Measurements from ENCODE around the gene FBXW4. TPM values are rescaled to one million over a fixed set of nuclear protein-coding genes. Genes with fewer than 3 reads are reported as not detected.

The FBXW4 gene
- total RNA-seq, 1 donor from 2014 or later: 33.4 TPM

DNA sequence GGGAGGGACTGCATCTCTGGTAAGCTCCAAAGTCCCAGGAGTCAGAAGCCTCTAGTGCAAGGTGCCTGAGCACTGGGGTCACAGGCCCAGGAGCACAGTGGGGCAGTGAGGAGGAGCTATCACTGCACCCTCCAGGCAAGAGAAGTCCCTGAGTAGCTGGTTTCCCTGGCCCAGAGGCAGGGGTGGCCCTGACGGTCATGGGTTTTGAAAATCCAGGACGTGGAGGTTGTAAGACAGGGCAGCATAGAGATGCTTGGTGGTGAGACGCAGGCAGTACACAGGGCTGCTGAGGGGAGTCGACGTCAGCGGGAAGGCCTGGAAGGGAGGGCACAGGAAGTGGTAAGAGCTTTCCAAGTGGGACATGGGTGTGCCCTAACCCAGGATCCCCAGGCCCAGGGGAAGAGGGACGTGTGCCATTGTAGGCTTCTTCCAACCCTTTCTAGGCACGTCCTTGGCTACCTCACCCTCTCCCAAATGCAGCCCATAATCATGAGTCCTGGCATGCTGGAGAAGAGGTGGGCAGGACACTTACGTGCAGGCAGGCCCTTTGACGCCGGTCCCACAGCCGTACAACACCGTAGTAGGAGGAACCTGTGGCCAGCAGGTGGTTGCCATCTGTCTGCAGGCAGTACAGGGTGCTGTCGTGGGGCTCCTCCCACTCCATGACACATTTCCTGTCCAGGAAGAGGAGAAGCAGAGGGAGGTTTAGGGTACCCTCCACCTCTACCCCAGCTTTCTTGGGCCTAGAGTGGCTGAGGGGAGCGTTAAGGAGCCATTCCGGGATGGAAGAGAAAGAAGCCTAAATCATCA is 83.7 kb downstream of the FBXW4 start:
- Mint-ChIP-seq H3K27me3 (ENCODE audit: low read depth) (peaks cover 3% of the 10 kb centered on the region), H3K4me3 (peak overlapping the region; percentile 12), H3K36me3 (ENCODE audit: low read depth) (no peaks in the 10 kb centered on the region), H3K9me3 (no peaks in the 10 kb centered on the region), H3K4me1 (peaks cover 20% of the 10 kb centered on the region), H3K27ac (ENCODE audit: unreplicated experiment) (no peak overlapping the region)
- DNase-seq (ENCODE audit: low read depth, low spot score): no peak
- TF ChIP-seq CTCF (conservative IDR thresholded peaks at IDR 0.05): no peak

DNA sequence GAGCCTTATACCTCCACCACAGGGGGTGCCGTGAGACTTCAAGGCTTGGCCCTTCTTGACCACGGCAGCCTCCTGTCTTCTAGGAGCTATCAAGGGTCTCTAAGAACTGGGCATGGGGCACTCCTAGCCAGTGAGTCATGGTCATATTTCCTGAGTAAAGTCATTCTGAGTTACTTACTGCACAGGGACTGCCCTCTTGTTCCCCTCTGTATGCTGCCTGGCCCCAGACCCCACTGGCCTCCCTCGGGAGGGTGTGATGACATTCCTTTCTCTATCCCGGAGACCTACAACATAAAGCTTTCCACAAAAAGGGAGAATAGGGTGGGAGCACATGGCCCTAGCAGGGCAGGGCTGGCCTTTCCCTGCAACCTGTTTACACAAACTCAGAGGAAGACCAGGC is 85.5 kb downstream of the FBXW4 start:
- TF ChIP-seq CTCF (conservative IDR thresholded peaks at IDR 0.05): no peak
- Mint-ChIP-seq H3K27me3 (ENCODE audit: low read depth) (no peaks in the 10 kb centered on the region), H3K9me3 (no peaks in the 10 kb centered on the region), H3K36me3 (ENCODE audit: low read depth) (no peaks in the 10 kb centered on the region), H3K4me3 (no peak overlapping the region), H3K27ac (ENCODE audit: unreplicated experiment) (no peak overlapping the region), H3K4me1 (peaks cover 10% of the 10 kb centered on the region)
- no peak for DNase-seq (ENCODE audit: low read depth, low spot score)

DNA sequence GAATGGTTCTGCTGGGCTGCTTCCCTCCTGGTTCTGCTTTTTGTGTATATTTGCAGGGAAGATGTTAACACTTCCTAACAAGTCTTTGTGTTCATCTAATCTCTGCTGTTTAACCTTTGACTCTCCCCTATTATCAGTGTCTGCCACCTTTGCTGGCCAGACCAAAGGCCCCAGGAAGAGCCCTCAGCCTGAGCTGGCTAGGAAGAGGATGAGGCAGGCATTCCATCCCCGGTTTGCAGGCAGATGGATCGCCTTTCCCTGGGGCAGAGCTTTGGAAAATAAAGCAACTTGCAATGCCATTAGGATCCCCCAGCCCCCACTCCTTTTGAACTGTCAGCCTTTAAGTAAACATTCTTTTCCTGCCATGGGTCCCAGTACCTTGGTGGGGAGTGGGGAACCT is 87.8 kb downstream of the FBXW4 start:
- Mint-ChIP-seq H3K27me3 (ENCODE audit: low read depth) (peaks cover 3% of the 10 kb centered on the region), H3K4me3 (no peak overlapping the region), H3K36me3 (ENCODE audit: low read depth) (no peaks in the 10 kb centered on the region), H3K27ac (ENCODE audit: unreplicated experiment) (no peak overlapping the region), H3K9me3 (no peaks in the 10 kb centered on the region), H3K4me1 (peaks cover 4% of the 10 kb centered on the region)
- TF ChIP-seq CTCF (conservative IDR thresholded peaks at IDR 0.05): no peak
- DNase-seq (ENCODE audit: low read depth, low spot score): no peak

GRCh38 chr10:101602761-101603398 is 92.1 kb downstream of the FBXW4 start:
- Mint-ChIP-seq H3K4me1 (peaks cover 4% of the 10 kb centered on the region), H3K9me3 (no peaks in the 10 kb centered on the region), H3K27me3 (ENCODE audit: low read depth) (peaks cover 3% of the 10 kb centered on the region), H3K36me3 (ENCODE audit: low read depth) (no peaks in the 10 kb centered on the region), H3K4me3 (no peak overlapping the region), H3K27ac (ENCODE audit: unreplicated experiment) (no peak overlapping the region)
- peak; percentile 88 for DNase-seq (ENCODE audit: low read depth, low spot score)
- peak; percentile 92 for TF ChIP-seq CTCF (conservative IDR thresholded peaks at IDR 0.05)

- TF ChIP-seq CTCF (conservative IDR thresholded peaks at IDR 0.05): no peak
- Mint-ChIP-seq H3K4me3 (no peak overlapping the region), H3K27me3 (ENCODE audit: low read depth) (peaks cover 3% of the 10 kb centered on the region), H3K4me1 (no peaks in the 10 kb centered on the region), H3K9me3 (no peaks in the 10 kb centered on the region), H3K27ac (ENCODE audit: unreplicated experiment) (no peak overlapping the region), H3K36me3 (ENCODE audit: low read depth) (no peaks in the 10 kb centered on the region)
- no peak for DNase-seq (ENCODE audit: low read depth, low spot score)
Measured at GRCh38 chr10:101601541-101601940, 93.4 kb downstream of the FBXW4 start.
